Measurements from ENCODE around the gene CRTC1. TPM values are rescaled to one million over a fixed set of nuclear protein-coding genes. Genes with fewer than 3 reads are reported as not detected.
"Not testable (repeated sequence)": the region's sequence is repeated elsewhere in the genome, so short reads cannot be mapped to it uniquely, and the experiment has no call there.

CRTC1 gene
- total RNA-seq, 2 donors from 2014 or later: 4.9 to 6.5 TPM

- intact Hi-C loops (cut with DNase I): no loop called here
- TF ChIP-seq POLR2A (IDR thresholded peaks at IDR 0.05): no peak
- TF ChIP-seq CTCF (IDR thresholded peaks at IDR 0.05): peak in 5 of 7 experiments; percentile 16 to 45 (median 40)
- no peak for ATAC-seq
- no peak overlapping the region for H3K27ac ChIP-seq
- H3K4me3 ChIP-seq: no peak overlapping the region
- H3K27me3 ChIP-seq: no peaks in the 10 kb centered on the region
- no peaks in the 10 kb centered on the region for H3K4me1 ChIP-seq
- no peak for DNase-seq
- H3K36me3 ChIP-seq (replicated peaks in 1 of 2; ENCODE audit: insufficient read depth in 1 of 2, low read depth in 2 of 2): no peaks in the 10 kb centered on the region
- no peaks in the 10 kb centered on the region for H3K9me3 ChIP-seq
- WGBS, 2 donors: 49 to 60% methylated on average over 3 to 5 of the region's 5 CpGs
Measured at GRCh38 chr19:18675779-18676178, 7.7 kb upstream of the CRTC1 start.

GRCh38 chr19:18676692-18677091 lies 6.8 kb upstream of the CRTC1 start:
- Histone ChIP-seq H3K36me3 (replicated peaks in 1 of 2; ENCODE audit: insufficient read depth in 1 of 2, low read depth in 2 of 2) (no peaks in the 10 kb centered on the region), H3K4me3 (no peak overlapping the region), H3K27ac (no peak overlapping the region), H3K4me1 (no peaks in the 10 kb centered on the region), H3K9me3 (no peaks in the 10 kb centered on the region), H3K27me3 (no peaks in the 10 kb centered on the region)
- ATAC-seq (no peak), DNase-seq (no peak)
- WGBS, 2 donors: 75 to 88% methylated on average over 7 of the region's 7 CpGs
- intact Hi-C loops (cut with DNase I): no loop called here
- no peak for TF ChIP-seq CTCF (IDR thresholded peaks at IDR 0.05)
- no peak for TF ChIP-seq POLR2A (IDR thresholded peaks at IDR 0.05)

GRCh38 chr19:18677156-18677555 lies 6.3 kb upstream of the CRTC1 start:
- Histone ChIP-seq H3K36me3 (replicated peaks in 1 of 2; ENCODE audit: insufficient read depth in 1 of 2, low read depth in 2 of 2) (no peaks in the 10 kb centered on the region), H3K27me3 (no peaks in the 10 kb centered on the region), H3K4me3 (no peak overlapping the region), H3K27ac (no peak overlapping the region), H3K9me3 (no peaks in the 10 kb centered on the region), H3K4me1 (no peaks in the 10 kb centered on the region)
- TF ChIP-seq CTCF (IDR thresholded peaks at IDR 0.05) (no peak), POLR2A (IDR thresholded peaks at IDR 0.05) (no peak)
- intact Hi-C loops (cut with DNase I): no loop called here
- 65 to 66% methylated on average over 8 to 13 of the region's 13 CpGs for WGBS, 2 donors
- no peak for DNase-seq
- no peak for ATAC-seq

- H3K4me1 ChIP-seq: peaks cover 17% of the 10 kb centered on the region
- ATAC-seq; H3K36me3 ChIP-seq (replicated peaks in 1 of 2; ENCODE audit: insufficient read depth in 1 of 2, low read depth in 2 of 2); H3K4me3 ChIP-seq; intact Hi-C loops (cut with DNase I); H3K27me3 ChIP-seq; DNase-seq; H3K9me3 ChIP-seq; H3K27ac ChIP-seq: not testable (repeated sequence)
- 90 to 100% methylated on average over 1 of the region's 1 CpG for WGBS, 2 donors
Measured at GRCh38 chr19:18680148-18680547, 3.3 kb upstream of the CRTC1 start.

- Histone ChIP-seq H3K27me3 (no peaks in the 10 kb centered on the region), H3K4me1 (peaks cover 17% of the 10 kb centered on the region), H3K36me3 (replicated peaks in 1 of 2; ENCODE audit: insufficient read depth in 1 of 2, low read depth in 2 of 2) (no peaks in the 10 kb centered on the region), H3K27ac (peak overlapping the region in 2 of 4 donors; percentile 80 to 84), H3K9me3 (no peaks in the 10 kb centered on the region), H3K4me3 (no peak overlapping the region)
- 21 to 43% methylated on average over 8 of the region's 8 CpGs for WGBS, 2 donors
- TF ChIP-seq CTCF (IDR thresholded peaks at IDR 0.05) (no peak), POLR2A (IDR thresholded peaks at IDR 0.05) (no peak)
- ATAC-seq: no peak
- intact Hi-C loops (cut with DNase I): no loop called here
- DNase-seq: no peak
Measured at GRCh38 chr19:18682807-18683108, 722 bp upstream of the CRTC1 start.

All from body of pancreas (tissue), 4 donors.